B cell (primary cell): ENCODE results near the gene ANTKMT. TPM values are rescaled to one million over a fixed set of nuclear protein-coding genes. Genes with fewer than 3 reads are reported as not detected.
"Not testable (repeated sequence)": the region's sequence is repeated elsewhere in the genome, so short reads cannot be mapped to it uniquely, and the experiment has no call there.

Experiments
- ATAC-seq: fragments of 200-7000 bp; cut with Tn5 transposase; one replicate; pipeline ENCODE4 v1.10.0; 2021; ENCODE audit warnings: low read depth, mild to moderate bottlenecking, moderate number of reproducible peaks, moderate library complexity
- CTCF ChIA-PET: fragments of 350-600 bp; sonication (Branson Sonifier 250); formaldehyde crosslinking; loops from one replicate; lab custom pipeline; 2021; ENCODE audit warnings: antibody characterized with exemption, inconsistent platforms; lab: Charles Lee
- POLR2A ChIA-PET: fragments of 350-600 bp; sonication (Branson Sonifier 250); formaldehyde crosslinking; loops from one replicate; lab custom pipeline; 2021; ENCODE audit warnings: antibody characterized with exemption; lab: Charles Lee
- DNase-seq: peaks from one replicate; pipeline ENCODE4 v3.0.0; 2013
- H2AFZ ChIP-seq: 2 replicates; pipeline ENCODE4 v1.6.1; 2012; ENCODE audit warnings: mild to moderate bottlenecking, low read depth, low read length; ENCODE audit not compliant: insufficient read depth, poor library complexity, severe bottlenecking
- H3K27ac ChIP-seq, 2 donors: 1 replicate in 1 of 2; 2 replicates in 1 of 2; pipeline ENCODE4 v1.5.1; 2012 to 2013; ENCODE audit warnings: low read length in 2 of 2, mild to moderate bottlenecking in 2 of 2, moderate library complexity in 1 of 2
- H3K27me3 ChIP-seq, 4 experiments: fragments of 200-600 bp in 1 of 4; sonication (generic) in 1 of 4; replicated peaks in 1 of 4; 1 replicate in 2 of 4; 2 replicates in 2 of 4; pipeline versions ENCODE4 v1.6.1 to v1.7.0; 2013 to 2016; ENCODE audit warnings: low read length in 3 of 4, mild to moderate bottlenecking in 2 of 4, mixed read lengths in 1 of 4, moderate library complexity in 1 of 4; ENCODE audit not compliant: insufficient read depth in 4 of 4, control insufficient read depth in 3 of 4; ENCODE audit errors: control extremely low read depth in 1 of 4
- H3K36me3 ChIP-seq, 2 experiments: replicated peaks in 1 of 2; 1 replicate in 1 of 2; 2 replicates in 1 of 2; pipeline versions ENCODE4 v1.6.1 to v1.7.1; 2013; ENCODE audit warnings: low read length in 1 of 2; ENCODE audit not compliant: insufficient read depth in 2 of 2, control insufficient read depth in 1 of 2; ENCODE audit errors: control extremely low read depth in 1 of 2, extremely low read depth in 1 of 2
- H3K4me1 ChIP-seq, 2 donors: fragments of 200-600 bp in 1 of 2; sonication (generic) in 1 of 2; 1 replicate in 1 of 2; 2 replicates in 1 of 2; pipeline versions ENCODE4 v1.5.1 to v1.6.1; 2013 to 2017; ENCODE audit warnings: low read length in 2 of 2; ENCODE audit not compliant: control insufficient read depth in 2 of 2, insufficient read depth in 2 of 2
- H3K4me2 ChIP-seq: replicated peaks from 2 replicates; pipeline ENCODE3; 2012; ENCODE audit warnings: mild to moderate bottlenecking, low read depth, low read length; ENCODE audit not compliant: poor library complexity, severe bottlenecking
- H3K4me3 ChIP-seq, 5 experiments: fragments of 200-600 bp in 1 of 5; sonication (generic) in 1 of 5; 1 replicate in 3 of 5; 2 replicates in 2 of 5; pipeline versions ENCODE4 v1.5.1 to v1.7.0; 2011 to 2016; ENCODE audit warnings: low read length in 4 of 5, mild to moderate bottlenecking in 4 of 5, low read depth in 2 of 5, control low read depth in 1 of 5, moderate library complexity in 1 of 5; ENCODE audit not compliant: insufficient read depth in 1 of 5; ENCODE audit errors: control extremely low read depth in 1 of 5, extremely low read depth in 1 of 5
- H3K79me2 ChIP-seq: fragments of 200-600 bp; sonication (generic); one replicate; pipeline ENCODE4 v1.6.0; 2016; ENCODE audit warnings: low read length; ENCODE audit not compliant: control insufficient read depth, insufficient read depth
- H3K9ac ChIP-seq: fragments of 200-600 bp; sonication (generic); 2 replicates; pipeline ENCODE4 v1.6.1; 2017; ENCODE audit warnings: mild to moderate bottlenecking, low read length, moderate library complexity
- H3K9me3 ChIP-seq, 3 donors: one replicate each; pipeline versions ENCODE4 v1.6.1 to v1.7.1; 2013; ENCODE audit warnings: low read length in 2 of 3; ENCODE audit not compliant: control insufficient read depth in 2 of 3, insufficient read depth in 1 of 3; ENCODE audit errors: control extremely low read depth in 1 of 3
- H4K20me1 ChIP-seq: 2 replicates; pipeline ENCODE4 v1.6.0; 2012; ENCODE audit warnings: mild to moderate bottlenecking, low read length; ENCODE audit not compliant: insufficient read depth, control insufficient read depth, poor library complexity, severe bottlenecking
- H3K27ac Mint-ChIP-seq: one replicate; pipeline ENCODE4 v1.8.0; 2021; ENCODE audit warnings: mixed read lengths
- H3K27me3 Mint-ChIP-seq: one replicate; pipeline ENCODE4 v1.8.0; 2021; ENCODE audit warnings: mixed read lengths
- H3K4me1 Mint-ChIP-seq: one replicate; pipeline ENCODE4 v1.8.0; 2021; ENCODE audit warnings: mixed read lengths
- H3K4me3 Mint-ChIP-seq: one replicate; pipeline ENCODE4 v1.8.0; 2021; ENCODE audit warnings: mixed read lengths
- H3K9me3 Mint-ChIP-seq: one replicate; pipeline ENCODE4 v1.8.0; 2022; ENCODE audit warnings: mixed read lengths; ENCODE audit not compliant: insufficient read depth
- CTCF ChIP-seq: fragments of 200-600 bp; IDR thresholded peaks from one replicate; pipeline ENCODE4 v1.8.0; 2022; ENCODE audit warnings: antibody characterized with exemption, mild to moderate bottlenecking
- EZH2 ChIP-seq: IDR thresholded peaks from 2 replicates; pipeline ENCODE4 v1.6.1; 2012; ENCODE audit warnings: borderline replicate concordance, low read depth, mild to moderate bottlenecking, moderate library complexity, low read length; ENCODE audit not compliant: insufficient read depth, poor library complexity, severe bottlenecking
- WGBS: methylation state at CpG from one replicate; pipeline ENCODE4 v1.1.5; 2013; ENCODE audit warnings: missing lambda C conversion rate; ENCODE audit not compliant: insufficient coverage; 5-methylcytosine and 5-hydroxymethylcytosine counted together
- intact Hi-C: fragments of 100-400 bp; cut with micrococcal nuclease; formaldehyde crosslinking; loops from one replicate; pipeline ENCODE4 v1.10.0; 2022
- polyA plus RNA-seq: library from polyadenylated mRNA; depleted of rRNA; stranded (reverse); fragments of >200 nt; gene quantifications from 2 replicates; pipeline ENCODE4 v1.2.3, GENCODE V29; 2012
- total RNA-seq, 2 donors: library from RNA; stranded (reverse); fragments of 120-200 nt in 1 of 2; gene quantifications; 1 replicate in 1 of 2; 2 replicates in 1 of 2; pipeline versions ENCODE4 v1.2.3 to v1.2.4, GENCODE V29; 2013 to 2022

The ANTKMT gene
- total and polyA plus RNA-seq, 2 donors (not counting 1 experiment from before 2014, with no cell fraction given) = 41.0 to 54.1 TPM

DNA sequence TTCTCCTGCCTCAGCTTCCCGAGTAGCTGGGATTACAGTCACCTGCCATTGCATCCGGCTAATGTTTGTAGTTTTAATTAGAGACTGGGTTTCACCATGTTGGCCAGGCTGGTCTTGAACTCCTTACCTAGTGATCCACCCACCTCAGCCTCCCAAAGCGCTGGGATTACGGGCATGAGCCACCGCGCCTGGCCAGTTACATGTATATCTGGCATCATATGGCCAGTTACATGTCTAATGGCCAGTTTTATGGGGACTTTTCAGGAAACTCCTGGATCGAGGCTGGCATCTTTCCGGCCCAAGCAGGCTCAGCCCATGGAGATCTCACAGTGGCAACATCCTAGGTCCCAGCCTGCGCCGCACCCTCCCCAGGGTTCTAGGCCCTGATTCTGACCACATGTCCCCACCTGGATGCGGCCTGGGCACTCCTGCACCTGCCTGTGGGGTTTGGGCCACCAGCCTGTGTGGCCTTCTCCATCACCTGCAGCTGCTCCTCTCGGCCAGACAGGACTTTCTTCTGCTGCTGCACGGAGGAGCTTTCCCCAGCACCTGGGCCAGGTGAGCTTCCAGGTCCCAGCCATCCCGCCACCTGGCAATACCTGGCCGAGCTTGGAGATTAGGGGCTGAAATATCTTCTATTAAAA lies 21.2 kb downstream of the ANTKMT start:
- intact Hi-C loops = loop anchor here (1.0 to 2.0 kb wide), 4 partner anchors 14 to 57 kb away; partner anchors contain the start of genes CHTF18, JMJD8 and RPUSD1
- Mint-ChIP-seq H3K27ac (peak overlapping the region; percentile 78), H3K4me1 (peaks cover 18% of the 10 kb centered on the region), H3K27me3 (no peaks in the 10 kb centered on the region), H3K4me3 (peak overlapping the region; percentile 41), H3K9me3 (no peaks in the 10 kb centered on the region)
- POLR2A ChIA-PET = interaction anchor here (1.1 to 2.0 kb wide), 2 partner anchors 9 to 14 kb away, joined by 3 to 11 read pairs; no protein-coding TSS in a partner anchor
- no peak for DNase-seq
- peaks cover 16% of the 10 kb centered on the region for H3K79me2 ChIP-seq
- ATAC-seq = no peak
- H3K36me3 ChIP-seq = peaks cover 0 to under 1% of the 10 kb centered on the region in 2 experiments
- H3K4me1 ChIP-seq = peaks cover 20 to 34% of the 10 kb centered on the region in 2 donors
- H3K9ac ChIP-seq = no peak overlapping the region
- H3K27ac ChIP-seq = no peak overlapping the region
- 97% methylated on average over 13 of the region's 15 CpGs for WGBS
- H2AFZ ChIP-seq = no peak overlapping the region
- no peaks in the 10 kb centered on the region for H3K9me3 ChIP-seq
- CTCF ChIA-PET = interaction anchor here (0.6 to 5.9 kb wide), 5 partner anchors 12 to 45 kb away, joined by 3 to 31 read pairs (median 9); partner anchors contain the start of genes ANTKMT and METRN
- H3K4me2 ChIP-seq = no peak overlapping the region
- no peaks in the 10 kb centered on the region for H3K27me3 ChIP-seq
- TF ChIP-seq EZH2 (no peak), CTCF (no peak)
- H4K20me1 ChIP-seq = peaks cover 9% of the 10 kb centered on the region
- H3K4me3 ChIP-seq = no peak overlapping the region

DNA sequence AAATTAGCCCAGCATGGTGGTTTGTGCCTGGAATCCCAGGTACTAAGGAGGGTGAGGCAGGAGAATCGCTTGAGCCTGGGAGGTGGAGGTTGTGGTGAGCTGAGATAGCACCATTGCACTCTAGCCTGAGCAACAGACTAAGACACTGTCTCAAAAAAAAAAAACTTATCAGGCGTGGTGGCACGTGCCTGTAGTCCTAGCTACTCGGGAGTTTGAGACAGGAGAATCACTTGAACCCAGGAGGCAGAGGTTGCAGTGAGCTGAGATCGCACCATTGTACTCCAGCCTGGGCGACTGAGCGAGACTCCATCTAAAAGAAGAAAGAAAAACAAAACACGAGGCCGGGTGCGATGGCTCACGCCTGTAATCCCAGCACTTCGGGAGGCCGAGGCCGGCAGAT lies 21.9 kb downstream of the ANTKMT start:
- H3K9me3 Mint-ChIP-seq, intact Hi-C loops, H3K4me3 Mint-ChIP-seq, ATAC-seq, H3K9ac ChIP-seq, DNase-seq, H3K36me3 ChIP-seq, H3K4me3 ChIP-seq, H3K27me3 Mint-ChIP-seq, H2AFZ ChIP-seq, H3K4me2 ChIP-seq, H4K20me1 ChIP-seq, H3K27ac ChIP-seq, H3K9me3 ChIP-seq, POLR2A ChIA-PET, H3K27me3 ChIP-seq, H3K27ac Mint-ChIP-seq: not testable (repeated sequence)
- CTCF ChIA-PET = interaction anchor here (2.8 to 5.9 kb wide), 2 partner anchors 22 to 27 kb away, joined by 9 to 26 read pairs; partner anchors contain the start of genes ANTKMT and METRN
- WGBS = 92% methylated on average over 6 of the region's 14 CpGs
- H3K4me1 Mint-ChIP-seq = peaks cover 12% of the 10 kb centered on the region
- H3K79me2 ChIP-seq = peaks cover 16% of the 10 kb centered on the region
- H3K4me1 ChIP-seq = peaks cover 14 to 27% of the 10 kb centered on the region in 2 donors
